ENCODE results near the gene FAM124B.

The FAM124B gene

GRCh38 chr2:224381521-224382279 lies 20.2 kb downstream of the FAM124B start:
- no peak for DNase-seq (ENCODE audit: low read depth)

GRCh38 chr2:224379986-224380385 lies 21.9 kb downstream of the FAM124B start:
- DNase-seq (ENCODE audit: low read depth), result no peak

GRCh38 chr2:224379172-224379571 lies 22.7 kb downstream of the FAM124B start:
- DNase-seq (ENCODE audit: low read depth), result no peak

GRCh38 chr2:224378701-224379097 lies 23.2 kb downstream of the FAM124B start:
- no peak for DNase-seq (ENCODE audit: low read depth)

GRCh38 chr2:224377751-224378700 lies 23.9 kb downstream of the FAM124B start:
- DNase-seq (ENCODE audit: low read depth), result no peak

GRCh38 chr2:224372641-224373040 lies 29.3 kb downstream of the FAM124B start:
- DNase-seq (ENCODE audit: low read depth), result no peak

- no peak for DNase-seq (ENCODE audit: low read depth)
Measured at GRCh38 chr2:224369028-224369632, 32.8 kb downstream of the FAM124B start.

GRCh38 chr2:224366267-224366844 lies 35.6 kb downstream of the FAM124B start:
- DNase-seq (ENCODE audit: low read depth), result no peak

- no peak for DNase-seq (ENCODE audit: low read depth)
Measured at GRCh38 chr2:224365331-224365730, 36.6 kb downstream of the FAM124B start.

- DNase-seq (ENCODE audit: low read depth), result no peak
Measured at GRCh38 chr2:224363281-224363680, 38.6 kb downstream of the FAM124B start.

GRCh38 chr2:224362094-224362493 lies 39.8 kb downstream of the FAM124B start:
- DNase-seq (ENCODE audit: low read depth), result no peak

GRCh38 chr2:224360801-224361251 lies 41.1 kb downstream of the FAM124B start:
- DNase-seq (ENCODE audit: low read depth), result no peak

- no peak for DNase-seq (ENCODE audit: low read depth)
Measured at GRCh38 chr2:224359569-224359968, 42.3 kb downstream of the FAM124B start.

- DNase-seq (ENCODE audit: low read depth), result peak; percentile 12
Measured at GRCh38 chr2:224357098-224357901, 44.6 kb downstream of the FAM124B start.

GRCh38 chr2:224354632-224355211 lies 47.2 kb downstream of the FAM124B start:
- DNase-seq (ENCODE audit: low read depth), result no peak

- no peak for DNase-seq (ENCODE audit: low read depth)
Measured at GRCh38 chr2:224350703-224351102, 51.2 kb downstream of the FAM124B start.

GRCh38 chr2:224349396-224349795 lies 52.5 kb downstream of the FAM124B start:
- DNase-seq (ENCODE audit: low read depth), result no peak

- no peak for DNase-seq (ENCODE audit: low read depth)
Measured at GRCh38 chr2:224347176-224348051, 54.5 kb downstream of the FAM124B start.

GRCh38 chr2:224345492-224345891 lies 56.4 kb downstream of the FAM124B start:
- no peak for DNase-seq (ENCODE audit: low read depth)

- no peak for DNase-seq (ENCODE audit: low read depth)
Measured at GRCh38 chr2:224343226-224343625, 58.7 kb downstream of the FAM124B start.

Measured in GM04503 (cell line).